IPS-18a (cell line): ENCODE results near the gene DAZAP1.

Source experiments
- H3K27ac ChIP-seq: one replicate; pipeline ENCODE4 v1.5.1; 2013; ENCODE audit warnings: low read length
- H3K27me3 ChIP-seq: one replicate; pipeline ENCODE4 v1.6.1; 2013; ENCODE audit warnings: mild to moderate bottlenecking, low read length; ENCODE audit not compliant: control insufficient read depth, insufficient read depth
- H3K36me3 ChIP-seq: one replicate; pipeline ENCODE4 v1.6.1; 2013; ENCODE audit warnings: low read depth, low read length; ENCODE audit not compliant: control insufficient read depth
- H3K4me1 ChIP-seq: one replicate; pipeline ENCODE4 v1.6.1; 2013; ENCODE audit warnings: low read depth, low read length; ENCODE audit not compliant: control insufficient read depth
- H3K4me3 ChIP-seq: one replicate; pipeline ENCODE4 v1.5.1; 2013; ENCODE audit warnings: low read length
- H3K9ac ChIP-seq: one replicate; pipeline ENCODE4 v1.6.1; 2013; ENCODE audit warnings: mild to moderate bottlenecking, low read length, moderate library complexity
- H3K9me3 ChIP-seq: one replicate; pipeline ENCODE4 v1.6.1; 2013; ENCODE audit warnings: low read depth, low read length; ENCODE audit not compliant: control insufficient read depth

The DAZAP1 gene

GRCh38 chr19:1455336-1456120 lies 48.1 kb downstream of the DAZAP1 start:
- Histone ChIP-seq H3K9ac (no peak overlapping the region), H3K4me3 (no peak overlapping the region), H3K27ac (no peak overlapping the region), H3K9me3 (no peaks in the 10 kb centered on the region), H3K27me3 (peaks cover 95% of the 10 kb centered on the region), H3K36me3 (no peaks in the 10 kb centered on the region), H3K4me1 (peaks cover 7% of the 10 kb centered on the region)

DNA sequence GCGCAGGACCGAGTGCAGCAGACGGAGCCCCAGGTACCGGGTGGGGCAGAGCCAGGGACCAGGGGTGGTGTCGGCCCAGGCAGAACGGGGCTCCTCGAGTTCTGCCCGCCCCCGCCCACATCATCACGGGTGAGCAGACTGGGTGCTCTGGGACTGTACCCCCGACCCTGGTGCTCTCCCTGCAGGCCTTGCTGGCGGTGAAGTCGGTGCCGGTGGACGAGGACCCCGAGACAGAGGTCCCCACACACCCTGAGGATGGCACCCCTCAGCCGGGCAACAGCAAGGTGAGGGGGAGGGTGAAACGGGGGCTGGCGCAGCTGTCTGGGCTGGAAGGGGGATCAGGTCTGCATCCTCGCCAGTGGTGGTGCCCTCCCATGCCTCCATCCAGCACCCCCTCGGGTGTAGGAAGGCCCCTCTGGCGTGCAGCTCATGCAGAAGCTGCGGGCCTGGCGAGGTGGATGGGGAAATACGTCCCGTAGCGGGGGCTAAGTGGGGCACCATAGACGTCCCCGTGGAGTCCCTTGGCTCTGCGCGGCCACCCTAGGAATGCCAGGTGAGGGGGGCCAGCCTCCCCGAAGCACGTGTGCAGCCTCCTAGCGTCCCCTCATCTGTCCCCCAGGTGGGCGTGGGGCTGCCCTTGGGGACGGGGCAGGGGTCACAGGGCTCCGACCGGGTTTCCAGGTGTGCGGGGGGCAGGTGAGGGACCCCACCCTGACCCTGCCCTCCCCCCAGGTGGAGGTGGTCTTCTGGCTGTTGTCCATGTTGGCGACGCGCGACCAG lies 48.9 kb downstream of the DAZAP1 start:
- peaks cover 87% of the 10 kb centered on the region for H3K27me3 ChIP-seq
- H3K4me1 ChIP-seq: peaks cover 7% of the 10 kb centered on the region
- no peaks in the 10 kb centered on the region for H3K9me3 ChIP-seq
- H3K9ac ChIP-seq: no peak overlapping the region
- no peak overlapping the region for H3K27ac ChIP-seq
- no peak overlapping the region for H3K4me3 ChIP-seq
- no peaks in the 10 kb centered on the region for H3K36me3 ChIP-seq

DNA sequence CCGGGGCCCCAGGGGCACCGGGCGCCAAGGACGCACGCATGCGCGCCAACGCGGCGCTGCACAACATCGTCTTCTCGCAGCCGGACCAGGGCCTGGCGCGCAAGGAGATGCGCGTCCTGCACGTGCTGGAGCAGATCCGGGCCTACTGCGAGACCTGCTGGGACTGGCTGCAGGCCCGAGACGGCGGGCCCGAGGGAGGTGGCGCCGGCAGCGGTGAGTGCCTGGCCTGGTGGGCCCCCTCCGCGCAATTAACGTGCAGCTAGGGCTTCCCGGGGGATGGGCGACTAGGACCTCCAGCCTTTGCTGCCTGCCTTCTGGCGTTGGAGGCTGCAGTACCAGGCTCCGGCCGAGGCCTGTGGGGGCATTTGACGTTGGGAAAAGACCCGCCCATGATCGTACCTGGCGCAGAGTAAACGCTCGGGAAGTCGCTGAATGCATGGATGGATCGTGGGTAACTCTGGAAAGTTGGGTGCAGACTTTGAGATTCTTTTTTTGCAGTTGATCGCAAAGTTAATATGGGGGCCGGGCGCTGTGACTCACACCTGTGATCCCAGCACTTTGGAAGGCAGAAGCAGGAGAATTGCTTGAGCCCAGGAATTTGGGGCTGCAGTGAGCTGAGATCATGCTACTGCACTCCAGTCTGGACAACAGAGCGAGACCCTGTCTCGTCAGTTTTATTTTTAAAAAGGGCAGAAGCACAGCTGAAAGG lies 49.8 kb downstream of the DAZAP1 start:
- Histone ChIP-seq H3K9ac (no peak overlapping the region), H3K27me3 (peaks cover 79% of the 10 kb centered on the region), H3K4me1 (peaks cover 6% of the 10 kb centered on the region), H3K4me3 (no peak overlapping the region), H3K36me3 (no peaks in the 10 kb centered on the region), H3K9me3 (no peaks in the 10 kb centered on the region), H3K27ac (no peak overlapping the region)

DNA sequence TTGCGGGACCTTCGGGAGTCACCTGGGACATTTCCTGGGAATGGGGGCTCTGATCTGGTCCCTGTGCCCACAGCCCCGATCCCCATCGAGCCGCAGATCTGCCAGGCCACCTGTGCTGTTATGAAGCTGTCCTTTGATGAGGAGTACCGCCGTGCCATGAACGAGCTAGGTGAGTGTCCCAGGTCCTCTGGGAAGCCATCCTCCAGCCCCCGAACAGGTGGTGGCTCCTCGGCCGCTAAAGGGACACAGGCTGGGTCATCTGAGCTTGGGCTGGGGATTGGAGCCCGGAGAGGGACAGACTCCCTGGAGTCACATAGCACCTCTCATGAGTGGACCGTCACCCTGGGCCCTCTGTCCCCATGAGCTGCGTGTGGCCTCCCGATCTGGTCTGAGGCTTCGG lies 50.5 kb downstream of the DAZAP1 start:
- Histone ChIP-seq H3K4me3 (no peak overlapping the region), H3K9me3 (no peaks in the 10 kb centered on the region), H3K27me3 (peaks cover 72% of the 10 kb centered on the region), H3K4me1 (no peaks in the 10 kb centered on the region), H3K9ac (no peak overlapping the region), H3K27ac (no peak overlapping the region), H3K36me3 (no peaks in the 10 kb centered on the region)

DNA sequence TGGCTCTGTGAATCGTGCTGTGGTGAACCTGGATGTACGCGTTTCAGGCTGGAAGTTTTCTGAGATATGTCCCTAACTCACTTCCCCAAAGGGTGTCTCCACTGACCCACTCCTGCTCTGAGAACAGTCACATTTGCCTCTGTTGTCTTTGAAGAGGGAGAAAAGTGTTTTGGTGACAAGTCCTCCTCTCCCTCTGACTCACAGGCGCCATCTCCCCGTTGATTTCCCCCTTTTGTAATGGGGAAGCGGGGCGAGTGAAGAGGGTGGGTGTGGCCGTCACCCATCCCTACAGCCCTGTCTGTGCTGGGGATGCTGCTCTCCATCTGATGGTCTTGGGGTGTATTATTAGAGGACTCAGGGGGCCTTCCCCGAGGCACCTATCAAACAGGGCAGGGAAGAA lies 52.1 kb downstream of the DAZAP1 start:
- Histone ChIP-seq H3K36me3 (no peaks in the 10 kb centered on the region), H3K9ac (no peak overlapping the region), H3K27ac (no peak overlapping the region), H3K27me3 (peaks cover 71% of the 10 kb centered on the region), H3K9me3 (no peaks in the 10 kb centered on the region), H3K4me1 (no peaks in the 10 kb centered on the region), H3K4me3 (no peak overlapping the region)

DNA sequence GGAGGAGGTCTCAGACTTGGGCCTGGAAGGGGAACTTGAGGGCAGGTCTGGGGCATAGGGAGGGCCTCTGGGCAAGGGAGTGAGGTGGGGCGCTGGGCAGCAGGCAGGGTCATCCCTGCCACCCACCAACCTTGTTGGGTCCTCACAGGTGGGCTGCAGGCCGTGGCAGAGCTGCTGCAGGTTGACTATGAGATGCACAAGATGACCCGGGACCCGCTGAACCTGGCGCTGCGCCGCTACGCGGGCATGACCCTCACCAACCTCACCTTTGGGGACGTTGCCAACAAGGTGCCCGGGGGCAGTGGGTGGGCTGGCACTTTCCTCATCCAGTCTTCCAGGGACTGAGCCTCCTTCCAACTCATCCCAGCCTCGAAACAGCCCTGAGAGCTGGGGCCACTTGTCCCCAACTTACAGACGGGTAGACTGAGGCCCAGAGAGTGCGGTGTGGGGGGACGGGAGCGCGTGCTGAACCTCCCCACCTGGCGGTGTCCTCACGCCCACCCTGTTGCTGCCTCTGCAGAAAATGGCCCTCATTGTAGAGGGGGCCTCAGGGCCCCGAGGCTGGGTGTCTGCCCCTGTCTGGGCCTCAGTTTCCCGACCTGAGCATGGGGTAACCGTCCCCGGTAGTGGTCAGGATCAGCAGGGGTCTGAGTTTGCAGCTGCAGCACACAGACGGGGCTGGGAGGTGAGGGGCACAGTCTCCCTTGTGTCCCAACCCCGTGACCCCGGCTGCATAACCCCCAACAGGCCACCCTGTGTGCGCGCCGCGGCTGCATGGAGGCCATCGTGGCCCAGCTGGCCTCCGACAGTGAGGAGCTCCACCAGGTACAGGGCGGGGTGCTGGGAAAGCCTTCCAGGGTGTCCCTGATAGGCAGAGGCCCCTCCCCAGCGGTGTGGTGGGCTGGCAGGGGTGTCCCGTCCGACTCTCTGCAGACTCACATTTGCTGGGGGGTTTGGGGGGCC lies 52.9 kb downstream of the DAZAP1 start:
- Histone ChIP-seq H3K27me3 (peaks cover 71% of the 10 kb centered on the region), H3K27ac (no peak overlapping the region), H3K4me1 (no peaks in the 10 kb centered on the region), H3K9ac (no peak overlapping the region), H3K4me3 (no peak overlapping the region), H3K36me3 (no peaks in the 10 kb centered on the region), H3K9me3 (no peaks in the 10 kb centered on the region)

- peaks cover 72% of the 10 kb centered on the region for H3K27me3 ChIP-seq
- no peaks in the 10 kb centered on the region for H3K9me3 ChIP-seq
- H3K4me1 ChIP-seq: no peaks in the 10 kb centered on the region
- no peaks in the 10 kb centered on the region for H3K36me3 ChIP-seq
- H3K4me3 ChIP-seq: no peak overlapping the region
- no peak overlapping the region for H3K27ac ChIP-seq
- H3K9ac ChIP-seq: no peak overlapping the region
Measured at GRCh38 chr19:1461862-1462261, 54.5 kb downstream of the DAZAP1 start.

GRCh38 chr19:1465191-1466016 lies 58.0 kb downstream of the DAZAP1 start:
- H3K36me3 ChIP-seq: no peaks in the 10 kb centered on the region
- no peaks in the 10 kb centered on the region for H3K4me1 ChIP-seq
- no peak overlapping the region for H3K9ac ChIP-seq
- H3K9me3 ChIP-seq: no peaks in the 10 kb centered on the region
- H3K27ac ChIP-seq: no peak overlapping the region
- no peak overlapping the region for H3K4me3 ChIP-seq
- H3K27me3 ChIP-seq: peaks cover 74% of the 10 kb centered on the region

GRCh38 chr19:1466018-1466460 lies 58.7 kb downstream of the DAZAP1 start:
- no peaks in the 10 kb centered on the region for H3K36me3 ChIP-seq
- H3K27me3 ChIP-seq: peaks cover 80% of the 10 kb centered on the region
- no peak overlapping the region for H3K4me3 ChIP-seq
- no peaks in the 10 kb centered on the region for H3K4me1 ChIP-seq
- no peak overlapping the region for H3K9ac ChIP-seq
- H3K9me3 ChIP-seq: no peaks in the 10 kb centered on the region
- no peak overlapping the region for H3K27ac ChIP-seq

GRCh38 chr19:1466461-1467214 lies 59.3 kb downstream of the DAZAP1 start:
- Histone ChIP-seq H3K27me3 (peaks cover 86% of the 10 kb centered on the region), H3K4me1 (no peaks in the 10 kb centered on the region), H3K9ac (no peak overlapping the region), H3K27ac (no peak overlapping the region), H3K36me3 (no peaks in the 10 kb centered on the region), H3K4me3 (no peak overlapping the region), H3K9me3 (no peaks in the 10 kb centered on the region)
